ENCODE measurements around the gene AUTS2.
"Not testable (repeated sequence)": the region's sequence is repeated elsewhere in the genome, so short reads cannot be mapped to it uniquely, and the experiment has no call there.

The AUTS2 gene

GRCh38 chr7:70237831-70238575 is 639.7 kb downstream of the AUTS2 start:
- H3K4me3 ChIP-seq (ENCODE audit: low read length), result peak overlapping the region; percentile 33; the same call in 1 of the 2 replicates
- TF ChIP-seq ZNF274 (IDR thresholded peaks at IDR 0.05; ENCODE audit: low read depth, low read length), result no peak

DNA sequence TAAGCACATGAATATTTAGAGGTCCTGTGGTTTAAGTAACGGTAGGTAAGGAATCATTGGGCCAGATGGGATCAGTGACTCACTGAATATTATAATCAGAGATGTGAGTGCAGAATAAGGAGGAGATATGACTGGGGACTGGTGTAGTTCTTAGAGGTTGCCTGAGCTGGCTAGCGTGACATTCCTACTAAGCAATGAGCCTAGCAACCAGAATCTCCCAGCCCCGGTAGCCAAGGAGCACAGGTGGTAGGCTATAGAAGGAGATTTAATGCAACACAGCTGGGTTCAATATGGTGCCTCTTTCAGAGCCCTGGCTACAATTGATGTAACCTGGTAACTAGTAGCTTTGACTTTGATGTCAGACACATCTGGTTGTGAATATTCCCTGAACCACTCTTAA is 641.6 kb downstream of the AUTS2 start:
- no peak for TF ChIP-seq ZNF274 (IDR thresholded peaks at IDR 0.05; ENCODE audit: low read depth, low read length)

GRCh38 chr7:70240873-70241272 is 642.6 kb downstream of the AUTS2 start:
- H3K4me3 ChIP-seq (ENCODE audit: low read length), result no peak overlapping the region
- TF ChIP-seq ZNF274 (IDR thresholded peaks at IDR 0.05; ENCODE audit: low read depth, low read length), result no peak

More for the DNA sequence above, 641.6 kb downstream of the AUTS2 start:
- no peak overlapping the region for H3K4me3 ChIP-seq (ENCODE audit: low read length)

DNA sequence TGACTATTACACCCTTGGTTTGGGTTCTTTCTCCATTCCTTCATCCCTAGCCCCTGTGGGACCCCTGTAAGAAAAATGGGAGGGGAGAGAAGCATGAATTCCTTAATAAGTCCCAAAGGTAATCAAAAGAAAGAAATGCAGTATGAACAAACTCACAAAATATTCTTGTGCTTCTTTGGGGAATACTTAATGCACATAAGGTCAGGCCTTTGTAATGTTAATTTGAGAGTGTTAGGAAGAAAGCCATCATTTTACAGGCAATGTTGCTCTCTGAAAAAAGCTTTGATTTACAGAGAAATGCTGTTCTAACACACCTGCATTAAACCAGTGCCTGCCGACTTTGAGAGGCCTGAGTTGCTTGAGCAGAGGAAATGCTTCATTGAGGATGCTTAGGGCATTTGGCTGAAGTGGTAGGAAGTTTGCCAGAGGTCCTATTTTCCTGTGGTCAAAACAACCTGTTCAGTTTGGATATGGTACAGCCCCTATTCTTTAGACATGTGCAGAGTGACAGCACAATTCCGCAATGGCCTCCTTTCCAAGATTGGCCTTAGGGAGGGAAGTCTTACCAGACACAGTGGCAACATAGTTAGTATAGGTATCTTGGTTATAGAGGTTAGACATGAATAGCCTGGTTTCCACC is 643.4 kb downstream of the AUTS2 start:
- no peak overlapping the region for H3K4me3 ChIP-seq (ENCODE audit: low read length)
- no peak for TF ChIP-seq ZNF274 (IDR thresholded peaks at IDR 0.05; ENCODE audit: low read depth, low read length)

GRCh38 chr7:70242826-70243225 is 644.6 kb downstream of the AUTS2 start:
- no peak overlapping the region for H3K4me3 ChIP-seq (ENCODE audit: low read length)
- no peak for TF ChIP-seq ZNF274 (IDR thresholded peaks at IDR 0.05; ENCODE audit: low read depth, low read length)

DNA sequence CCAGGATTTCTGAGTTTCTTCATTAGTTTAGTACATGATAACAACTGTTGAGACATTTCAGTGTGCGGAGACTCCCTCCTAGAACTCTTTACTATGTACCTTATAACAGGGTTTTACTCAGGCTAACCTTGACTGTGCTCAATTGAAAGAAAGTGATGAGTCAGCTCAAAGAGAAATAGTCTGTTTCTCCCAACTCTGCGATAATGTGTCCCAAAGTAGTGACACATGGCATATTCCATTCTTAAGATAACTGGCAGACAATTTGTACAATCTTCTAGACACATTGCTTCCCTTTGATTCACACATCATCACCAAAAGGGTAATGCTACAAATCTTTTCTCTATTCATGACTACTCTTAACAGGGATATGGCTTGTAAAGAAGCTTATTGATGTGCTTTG is 645.2 kb downstream of the AUTS2 start:
- no peak overlapping the region for H3K4me3 ChIP-seq (ENCODE audit: low read length)
- TF ChIP-seq ZNF274 (IDR thresholded peaks at IDR 0.05; ENCODE audit: low read depth, low read length), result no peak

GRCh38 chr7:70257921-70258320 is 659.6 kb downstream of the AUTS2 start:
- TF ChIP-seq ZNF274 (IDR thresholded peaks at IDR 0.05; ENCODE audit: low read depth, low read length), result no peak
- H3K4me3 ChIP-seq (ENCODE audit: low read length), result no peak overlapping the region

DNA sequence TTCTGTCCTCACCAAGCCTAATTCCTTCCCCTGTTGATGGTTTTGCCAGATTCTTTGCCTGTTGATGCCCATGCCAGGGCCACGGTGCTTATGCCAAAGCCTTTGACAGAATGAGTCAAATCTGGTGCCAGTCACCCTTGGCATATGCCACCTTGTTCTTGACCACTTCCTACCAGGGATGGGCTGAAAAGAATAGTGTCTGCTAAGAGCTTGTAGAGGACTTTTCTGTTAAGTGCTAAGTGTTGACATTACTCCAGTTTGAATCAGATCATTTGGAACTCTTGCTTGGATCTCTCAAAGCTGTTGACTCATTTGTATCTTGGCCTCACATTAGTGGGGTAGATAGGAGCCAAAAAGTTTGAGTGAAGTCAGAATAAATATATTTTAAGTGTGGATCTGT is 661.2 kb downstream of the AUTS2 start:
- TF ChIP-seq ZNF274 (IDR thresholded peaks at IDR 0.05; ENCODE audit: low read depth, low read length), result no peak

DNA sequence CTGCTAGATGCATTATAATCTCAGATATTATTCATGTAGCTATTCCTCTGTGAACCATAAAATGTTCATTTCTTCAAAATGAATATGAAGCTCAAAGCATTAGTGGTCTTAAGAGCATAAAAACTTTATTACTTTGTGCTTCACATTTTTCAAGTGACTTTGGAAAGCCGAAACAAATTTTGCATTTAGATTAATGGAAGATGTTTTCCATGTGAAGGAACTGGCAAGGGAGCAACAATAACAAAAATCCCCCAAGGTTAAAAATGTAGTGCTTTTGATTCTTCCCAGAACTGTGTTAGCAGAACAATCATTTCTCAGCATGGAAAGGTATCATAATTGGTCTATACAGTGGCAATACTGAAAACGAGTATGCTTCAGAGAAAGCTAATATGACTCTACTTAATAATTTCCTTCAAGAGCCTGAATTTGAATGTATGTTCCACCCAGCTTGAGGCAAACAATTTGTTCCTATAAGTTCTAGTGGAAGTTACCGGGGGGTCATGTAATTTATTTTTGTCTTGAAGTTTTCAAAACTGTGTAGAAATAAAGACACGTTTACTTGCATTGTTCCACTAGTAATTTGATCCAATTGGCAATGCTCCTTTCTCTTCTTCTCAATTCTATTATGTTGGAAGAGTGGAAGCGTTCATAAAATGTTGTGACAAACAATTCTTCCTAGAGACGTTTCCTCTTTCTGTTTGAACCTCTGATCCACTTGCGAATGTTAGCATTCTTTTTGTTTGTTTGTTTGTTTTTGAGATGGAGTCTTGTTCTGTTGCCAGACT is 665.4 kb downstream of the AUTS2 start:
- no peak for TF ChIP-seq ZNF274 (IDR thresholded peaks at IDR 0.05; ENCODE audit: low read depth, low read length)
- H3K4me3 ChIP-seq (ENCODE audit: low read length), result no peak overlapping the region

More for the DNA sequence above, 661.2 kb downstream of the AUTS2 start:
- H3K4me3 ChIP-seq (ENCODE audit: low read length), result no peak overlapping the region

GRCh38 chr7:70266186-70266585 is 667.9 kb downstream of the AUTS2 start:
- TF ChIP-seq ZNF274 (IDR thresholded peaks at IDR 0.05; ENCODE audit: low read depth, low read length), result no peak

DNA sequence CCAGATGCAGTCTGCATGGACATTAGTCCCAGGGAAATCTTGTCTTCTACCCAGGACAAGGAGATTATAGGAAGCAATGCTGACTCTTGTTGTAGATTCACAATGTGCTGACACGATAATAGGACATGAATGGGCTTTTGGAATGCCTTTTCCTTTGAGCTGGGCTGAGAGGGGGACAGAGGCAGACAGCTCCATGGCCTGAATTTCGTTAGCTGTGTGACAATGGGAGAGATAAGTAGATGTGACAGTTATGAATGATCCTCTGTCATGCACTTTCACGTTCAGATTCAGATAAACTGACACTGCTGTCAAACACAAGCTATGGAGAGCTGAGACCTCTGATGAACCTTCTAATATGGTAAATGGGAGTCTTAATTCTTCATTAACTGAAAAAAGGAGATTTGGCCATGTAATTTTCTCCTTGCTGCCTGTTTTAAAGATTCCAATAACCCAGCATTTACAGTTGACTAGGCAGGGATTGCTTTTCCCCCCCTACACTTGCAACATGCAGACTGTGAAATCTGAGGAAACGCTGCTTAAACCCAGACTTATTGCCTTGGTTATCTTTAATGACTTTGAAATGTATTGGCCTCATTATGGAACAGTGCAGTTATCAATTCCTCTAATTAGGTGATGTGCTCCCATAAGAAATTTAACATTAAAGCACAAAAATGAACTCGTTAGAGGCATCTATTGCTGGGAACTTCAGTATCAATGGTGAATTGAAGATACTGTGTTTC is 669.3 kb downstream of the AUTS2 start:
- no peak overlapping the region for H3K4me3 ChIP-seq (ENCODE audit: low read length)
- TF ChIP-seq ZNF274 (IDR thresholded peaks at IDR 0.05; ENCODE audit: low read depth, low read length), result no peak

More at GRCh38 chr7:70266186-70266585, 667.9 kb downstream of the AUTS2 start:
- H3K4me3 ChIP-seq (ENCODE audit: low read length), result no peak overlapping the region

- no peak overlapping the region for H3K4me3 ChIP-seq (ENCODE audit: low read length)
- TF ChIP-seq ZNF274 (IDR thresholded peaks at IDR 0.05; ENCODE audit: low read depth, low read length), result no peak
These were observed 669.9 kb downstream of the AUTS2 start for GRCh38 chr7:70268179-70268578.

DNA sequence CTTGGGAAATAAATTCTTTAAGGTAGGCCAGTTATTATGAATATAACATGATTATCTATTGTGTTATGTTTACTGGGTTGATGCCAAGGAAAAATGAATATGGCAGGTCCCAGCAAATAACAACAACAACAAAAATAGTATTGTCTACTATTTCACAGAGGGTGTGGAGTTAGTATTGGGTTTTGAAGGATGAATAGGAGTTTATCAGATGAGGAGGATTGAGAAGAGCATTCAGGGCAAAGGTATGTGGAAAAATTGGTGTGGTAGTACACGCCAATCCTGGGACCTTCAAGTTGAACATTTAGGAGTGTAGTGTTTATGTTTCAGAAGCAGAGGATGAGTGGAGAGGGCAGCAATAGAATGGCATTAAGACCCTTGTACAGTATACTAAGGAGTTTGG is 671.9 kb downstream of the AUTS2 start:
- no peak for TF ChIP-seq ZNF274 (IDR thresholded peaks at IDR 0.05; ENCODE audit: low read depth, low read length)
- H3K4me3 ChIP-seq (ENCODE audit: low read length), result no peak overlapping the region

- TF ChIP-seq ZNF274 (IDR thresholded peaks at IDR 0.05; ENCODE audit: low read depth, low read length), result no peak
These were observed 673.4 kb downstream of the AUTS2 start for GRCh38 chr7:70271617-70272081.

GRCh38 chr7:70275570-70275969 is 677.3 kb downstream of the AUTS2 start:
- H3K4me3 ChIP-seq (ENCODE audit: low read length), result not testable (repeated sequence)

More at GRCh38 chr7:70271617-70272081, 673.4 kb downstream of the AUTS2 start:
- H3K4me3 ChIP-seq (ENCODE audit: low read length), result no peak overlapping the region

Data from GM08714 (cell line).